Mesendoderm (in vitro differentiated cells): Measurements from ENCODE around the gene MYBPC2.
A peak's percentile ranks its signal among the peaks of the same experiment; 100 is the strongest.

Experiments
- DNase-seq: peaks from one replicate; pipeline ENCODE4 v3.0.0; 2013
- H2AK5ac ChIP-seq: 2 replicates; pipeline ENCODE4 v1.6.1; 2013; ENCODE audit warnings: low read length, inconsistent platforms
- H2BK120ac ChIP-seq: 2 replicates; pipeline ENCODE4 v1.6.1; 2013; ENCODE audit warnings: low read depth, mild to moderate bottlenecking, low read length, moderate library complexity, mixed read lengths
- H2BK15ac ChIP-seq: replicated peaks from 2 replicates; pipeline ENCODE4 v1.6.1; 2013; ENCODE audit warnings: low read depth, mild to moderate bottlenecking, moderate library complexity
- H2BK5ac ChIP-seq: 2 replicates; pipeline ENCODE4 v1.6.1; 2013; ENCODE audit warnings: low read length, inconsistent platforms
- H3K18ac ChIP-seq: 2 replicates; pipeline ENCODE4 v1.6.1; 2013; ENCODE audit warnings: mild to moderate bottlenecking, low read length, mixed read lengths
- H3K23ac ChIP-seq: one replicate; pipeline ENCODE4 v1.6.1; 2013; ENCODE audit warnings: low read length
- H3K27ac ChIP-seq: 2 replicates; pipeline ENCODE4 v1.5.1; 2013; ENCODE audit warnings: low read depth, mild to moderate bottlenecking, inconsistent platforms, low read length, moderate library complexity
- H3K27me3 ChIP-seq: 2 replicates; pipeline ENCODE4 v1.6.1; 2013; ENCODE audit warnings: low read length, control low read depth, mild to moderate bottlenecking, inconsistent platforms; ENCODE audit not compliant: insufficient read depth, poor library complexity
- H3K36me3 ChIP-seq: 2 replicates; pipeline ENCODE4 v1.6.1; 2013; ENCODE audit warnings: low read length, inconsistent platforms; ENCODE audit not compliant: control insufficient read depth, insufficient read depth
- H3K4ac ChIP-seq: one replicate; pipeline ENCODE4 v1.6.1; 2013; ENCODE audit warnings: low read depth, mild to moderate bottlenecking, low read length, moderate library complexity
- H3K4me1 ChIP-seq: 2 replicates; pipeline ENCODE4 v1.6.1; 2013; ENCODE audit warnings: low read depth, low read length, inconsistent platforms; ENCODE audit not compliant: control insufficient read depth
- H3K4me2 ChIP-seq: 2 replicates; pipeline ENCODE4 v1.6.1; 2013; ENCODE audit warnings: low read length
- H3K4me3 ChIP-seq: 2 replicates; pipeline ENCODE4 v1.5.1; 2013; ENCODE audit warnings: mild to moderate bottlenecking, low read length
- H3K56ac ChIP-seq: one replicate; pipeline ENCODE4 v1.6.1; 2013; ENCODE audit warnings: low read length
- H3K79me1 ChIP-seq: 2 replicates; pipeline ENCODE4 v1.6.1; 2013; ENCODE audit warnings: low read length, inconsistent platforms
- H3K79me2 ChIP-seq: 2 replicates; pipeline ENCODE4 v1.6.1; 2013; ENCODE audit warnings: mild to moderate bottlenecking, low read length; ENCODE audit not compliant: control insufficient read depth, insufficient read depth
- H3K9ac ChIP-seq: 2 replicates; pipeline ENCODE4 v1.6.1; 2013; ENCODE audit warnings: low read length, inconsistent platforms
- H4K5ac ChIP-seq: one replicate; pipeline ENCODE4 v1.6.1; 2013; ENCODE audit warnings: low read length
- H4K8ac ChIP-seq: one replicate; pipeline ENCODE4 v1.6.1; 2013; ENCODE audit warnings: low read depth, mild to moderate bottlenecking, control low read depth, low read length, moderate library complexity
- WGBS: extraction: QIAGEN DNeasy Blood & Tissue Kit; methylation state at CpG from one replicate; pipeline ENCODE4 v1.1.7; 2013; ENCODE audit warnings: low lambda C conversion rate, missing lambda C conversion rate; ENCODE audit not compliant: insufficient coverage; ENCODE audit errors: extremely low coverage; 5-methylcytosine and 5-hydroxymethylcytosine counted together

MYBPC2 gene

DNA sequence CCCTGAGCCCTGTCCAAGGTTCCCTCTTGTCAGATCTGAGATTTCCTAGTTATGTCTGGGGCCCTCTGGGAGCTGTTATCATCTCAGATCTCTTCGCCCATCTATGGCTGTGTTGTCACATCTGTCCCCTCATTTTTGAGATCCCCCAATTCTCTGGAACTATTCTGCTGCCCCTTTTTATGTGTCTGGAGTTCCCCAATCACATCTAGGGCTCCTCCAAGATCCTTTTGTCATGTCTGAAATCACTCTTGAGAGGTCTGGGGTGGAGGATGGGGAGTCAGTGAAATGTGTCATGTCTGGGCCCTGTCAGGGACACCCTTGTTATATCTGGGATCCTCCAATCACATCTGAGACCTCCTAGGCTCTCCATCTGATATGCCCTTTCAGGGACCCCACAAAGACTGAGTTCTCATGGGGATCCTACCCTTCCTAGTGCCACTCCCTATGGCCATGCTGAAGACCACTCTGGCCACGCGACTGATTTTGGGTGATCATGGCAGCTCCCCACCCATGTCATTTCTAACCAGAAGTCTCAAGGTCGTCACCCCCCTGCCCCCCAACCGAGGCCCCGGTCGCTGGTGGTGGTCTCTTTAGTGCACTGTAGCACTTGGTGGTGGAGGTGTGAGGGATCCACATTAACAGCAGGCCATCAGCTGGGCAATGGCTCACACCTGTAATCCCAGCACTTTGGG, 3.8 kb upstream of the MYBPC2 start:
- Histone ChIP-seq H2BK120ac (no peak overlapping the region), H3K9ac (no peak overlapping the region), H3K27ac (no peak overlapping the region), H3K4me3 (no peak overlapping the region), H3K4me1 (peaks cover 2% of the 10 kb centered on the region), H3K79me2 (no peaks in the 10 kb centered on the region), H3K27me3 (no peaks in the 10 kb centered on the region), H3K4me2 (no peak overlapping the region), H3K36me3 (no peaks in the 10 kb centered on the region), H2AK5ac (no peak overlapping the region), H2BK15ac (no peak overlapping the region), H2BK5ac (no peak overlapping the region), H4K8ac (no peak overlapping the region), H3K18ac (no peak overlapping the region), H4K5ac (no peak overlapping the region), H3K79me1 (no peaks in the 10 kb centered on the region), H3K4ac (no peak overlapping the region), H3K56ac (no peak overlapping the region), H3K23ac (no peak overlapping the region)
- no peak for DNase-seq
- WGBS, result no CpG with 5 or more reads among the region's 7 CpGs

GRCh38 chr19:50430888-50431342, 1.8 kb upstream of the MYBPC2 start:
- no peak overlapping the region for H2AK5ac ChIP-seq
- no peak overlapping the region for H3K23ac ChIP-seq
- no peaks in the 10 kb centered on the region for H3K79me2 ChIP-seq
- H3K27me3 ChIP-seq, result no peaks in the 10 kb centered on the region
- no peak overlapping the region for H2BK120ac ChIP-seq
- peak overlapping the region; percentile 80 for H3K56ac ChIP-seq
- no peak overlapping the region for H4K8ac ChIP-seq
- H3K27ac ChIP-seq, result no peak overlapping the region
- H3K36me3 ChIP-seq, result no peaks in the 10 kb centered on the region
- H2BK15ac ChIP-seq, result no peak overlapping the region
- H2BK5ac ChIP-seq, result no peak overlapping the region
- H3K4ac ChIP-seq, result no peak overlapping the region
- no CpG with 5 or more reads among the region's 13 CpGs for WGBS
- no peaks in the 10 kb centered on the region for H3K79me1 ChIP-seq
- H3K4me2 ChIP-seq, result no peak overlapping the region
- no peak for DNase-seq
- no peak overlapping the region for H4K5ac ChIP-seq
- no peak overlapping the region for H3K18ac ChIP-seq
- peaks cover 2% of the 10 kb centered on the region for H3K4me1 ChIP-seq
- no peak overlapping the region for H3K4me3 ChIP-seq
- peak overlapping the region; percentile 68 for H3K9ac ChIP-seq

DNA sequence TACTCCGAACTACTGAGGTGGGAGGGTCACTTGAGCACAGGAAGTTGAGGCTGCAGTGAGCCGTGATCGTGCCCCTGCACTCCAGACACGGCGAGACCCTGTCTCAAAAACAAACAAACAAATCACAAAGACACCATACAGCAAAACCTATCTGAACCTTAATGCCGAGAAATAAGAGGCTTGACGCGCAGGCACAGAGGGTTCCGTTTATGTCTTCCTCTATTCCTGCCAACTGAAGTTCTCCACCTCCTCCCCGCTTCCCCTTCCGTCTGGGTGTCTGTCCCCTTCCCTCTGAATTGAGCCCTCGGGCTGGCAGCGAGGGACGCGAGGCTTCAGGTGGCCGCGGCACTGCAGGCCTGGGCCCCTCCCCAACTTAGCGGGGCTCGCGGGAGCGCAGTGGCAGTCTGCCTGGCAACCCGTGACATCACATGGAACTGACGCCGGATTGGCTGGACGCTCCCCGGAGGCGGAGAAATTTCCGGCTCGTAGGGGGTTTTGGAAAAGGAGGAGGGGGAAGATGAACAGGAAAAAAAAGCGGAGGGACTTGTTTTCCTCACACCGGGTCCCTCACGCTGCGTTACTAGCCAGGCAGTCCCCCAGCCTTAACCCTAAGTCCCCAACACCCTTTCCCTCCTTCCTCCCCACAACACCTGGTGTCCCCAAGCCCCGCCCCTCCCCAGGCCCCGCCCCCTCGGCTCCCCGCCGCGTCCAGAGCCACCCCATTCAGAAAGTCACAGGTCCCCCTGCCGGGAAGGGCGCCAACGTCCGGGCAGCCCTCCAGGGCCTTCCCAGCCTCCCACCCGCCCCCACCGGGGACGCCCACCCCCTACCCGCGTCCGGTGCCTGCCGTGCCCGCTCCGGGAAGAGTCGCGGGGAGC, 1.1 kb upstream of the MYBPC2 start:
- Histone ChIP-seq H3K23ac (no peak overlapping the region), H4K8ac (peak overlapping the region; percentile 59), H3K27ac (no peak overlapping the region), H2BK5ac (no peak overlapping the region), H2AK5ac (no peak overlapping the region), H3K18ac (peak overlapping the region; percentile 98), H3K9ac (peak overlapping the region; percentile 74), H3K56ac (peak overlapping the region; percentile 88), H3K79me1 (no peaks in the 10 kb centered on the region), H3K27me3 (no peaks in the 10 kb centered on the region), H2BK15ac (no peak overlapping the region), H3K79me2 (no peaks in the 10 kb centered on the region), H4K5ac (no peak overlapping the region), H3K36me3 (no peaks in the 10 kb centered on the region), H3K4ac (peak overlapping the region; percentile 45), H3K4me3 (peak overlapping the region; percentile 71), H3K4me1 (peaks cover 2% of the 10 kb centered on the region), H3K4me2 (peak overlapping the region; percentile 71), H2BK120ac (no peak overlapping the region)
- DNase-seq, result peak; percentile 89
- WGBS, result no CpG with 5 or more reads among the region's 54 CpGs

DNA sequence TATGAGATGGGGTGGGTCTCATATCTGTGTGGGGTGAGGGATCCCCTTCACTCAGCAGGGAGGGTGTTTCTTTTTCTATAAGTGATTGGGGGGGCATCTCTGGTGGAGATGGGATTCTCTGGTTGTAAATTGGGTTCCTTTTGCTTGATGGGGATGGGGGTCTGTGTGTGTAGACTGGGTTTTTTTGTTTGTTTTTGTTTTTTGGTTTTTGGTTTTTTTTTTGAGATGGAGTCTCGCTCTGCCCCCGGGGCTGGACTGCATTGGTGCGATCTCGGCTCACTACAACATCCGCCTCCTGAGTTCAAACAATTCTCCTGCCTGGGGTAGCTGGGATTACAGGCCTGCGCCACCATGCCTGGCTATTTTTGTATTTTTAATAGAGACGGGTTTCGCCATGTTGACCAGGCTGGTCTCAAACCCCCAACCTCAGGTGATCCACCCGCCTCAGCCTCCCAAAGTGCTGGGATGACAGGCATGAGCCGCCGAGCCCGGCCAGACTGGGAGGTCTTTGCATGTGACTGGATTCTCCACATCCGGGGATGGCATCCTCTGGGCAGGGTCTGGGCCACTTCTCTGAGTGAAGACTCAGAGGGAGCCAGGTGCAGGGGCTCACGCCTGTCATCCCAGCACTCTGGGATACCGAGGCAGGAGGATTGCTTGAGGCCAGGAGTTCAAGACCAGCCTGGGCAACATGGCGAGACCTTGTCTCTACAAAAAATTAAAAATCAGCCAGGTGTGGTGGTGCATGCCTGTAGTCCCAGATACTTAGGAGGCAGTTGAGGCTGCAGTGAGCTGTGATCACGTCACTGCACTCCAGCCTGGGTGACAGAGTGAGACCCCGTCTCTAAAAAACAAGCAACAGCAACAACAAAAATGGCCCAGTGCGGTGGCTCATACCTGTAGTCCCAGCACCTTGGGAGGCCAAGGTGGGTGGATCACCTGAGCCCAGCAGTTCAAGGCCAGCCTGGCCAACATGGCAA, 799 bp downstream of the MYBPC2 start:
- H3K79me1 ChIP-seq, result no peaks in the 10 kb centered on the region
- no peaks in the 10 kb centered on the region for H3K79me2 ChIP-seq
- H4K5ac ChIP-seq, result no peak overlapping the region
- no peaks in the 10 kb centered on the region for H3K36me3 ChIP-seq
- H3K4ac ChIP-seq, result no peak overlapping the region
- DNase-seq, result no peak
- H3K27me3 ChIP-seq, result no peaks in the 10 kb centered on the region
- no peak overlapping the region for H3K56ac ChIP-seq
- no peak overlapping the region for H4K8ac ChIP-seq
- no peak overlapping the region for H3K23ac ChIP-seq
- no peak overlapping the region for H3K9ac ChIP-seq
- WGBS, result no CpG with 5 or more reads among the region's 19 CpGs
- no peak overlapping the region for H2BK15ac ChIP-seq
- H3K4me3 ChIP-seq, result no peak overlapping the region
- peaks cover 2% of the 10 kb centered on the region for H3K4me1 ChIP-seq
- no peak overlapping the region for H2BK120ac ChIP-seq
- H3K18ac ChIP-seq, result no peak overlapping the region
- H3K4me2 ChIP-seq, result no peak overlapping the region
- no peak overlapping the region for H2AK5ac ChIP-seq
- no peak overlapping the region for H2BK5ac ChIP-seq
- no peak overlapping the region for H3K27ac ChIP-seq

DNA sequence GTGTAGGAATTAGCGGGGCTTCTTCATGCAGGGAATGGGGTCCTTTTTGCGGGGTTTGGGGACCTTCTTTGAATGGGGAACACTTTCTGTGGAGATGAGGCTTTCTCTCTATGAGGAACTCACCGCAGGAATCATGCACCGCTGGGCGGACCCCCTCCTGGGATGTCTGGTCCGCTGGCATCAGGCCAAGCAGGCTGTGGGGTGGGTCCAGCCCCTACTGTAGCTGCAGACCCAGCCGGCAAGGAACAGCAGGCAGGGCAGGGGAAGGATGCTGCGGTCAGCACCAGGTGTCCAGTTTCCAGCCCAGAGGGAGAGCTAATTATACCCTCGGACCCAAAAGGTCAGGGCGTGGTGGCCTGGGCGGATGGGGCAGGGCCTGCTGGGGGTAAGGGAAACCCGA, 1.8 kb downstream of the MYBPC2 start:
- H3K27me3 ChIP-seq, result no peaks in the 10 kb centered on the region
- H3K4me1 ChIP-seq, result peaks cover 2% of the 10 kb centered on the region
- H3K79me2 ChIP-seq, result no peaks in the 10 kb centered on the region
- H3K4me2 ChIP-seq, result no peak overlapping the region
- H3K56ac ChIP-seq, result no peak overlapping the region
- H3K4ac ChIP-seq, result no peak overlapping the region
- no peak overlapping the region for H3K23ac ChIP-seq
- H4K8ac ChIP-seq, result no peak overlapping the region
- H3K9ac ChIP-seq, result no peak overlapping the region
- H2AK5ac ChIP-seq, result no peak overlapping the region
- no peak overlapping the region for H3K27ac ChIP-seq
- no peak overlapping the region for H2BK120ac ChIP-seq
- no CpG with 5 or more reads among the region's 12 CpGs for WGBS
- H2BK15ac ChIP-seq, result no peak overlapping the region
- no peak overlapping the region for H2BK5ac ChIP-seq
- DNase-seq, result no peak
- no peak overlapping the region for H3K18ac ChIP-seq
- H4K5ac ChIP-seq, result no peak overlapping the region
- H3K36me3 ChIP-seq, result no peaks in the 10 kb centered on the region
- no peaks in the 10 kb centered on the region for H3K79me1 ChIP-seq
- no peak overlapping the region for H3K4me3 ChIP-seq
